Activated CD4-positive, alpha-beta T cell treated with anti-CD3 and anti-CD28 coated beads for 4 hours (primary cell): Measurements from ENCODE around the gene CTDSPL2.
"Not testable (repeated sequence)": the region's sequence is repeated elsewhere in the genome, so short reads cannot be mapped to it uniquely, and the experiment has no call there.

Experiments
- DNase-seq, 2 donors: peaks; one replicate each; pipeline ENCODE4 v3.0.0-alpha.2; 2020

The CTDSPL2 gene

GRCh38 chr15:44426975-44427755 is at the start of gene CTDSPL2:
Gene CTDSPL2, plus strand, starts transcription at chr15:44427629. Its CDS starts 31,386 bp downstream, at chr15:44459015.
- DNase-seq: peak; percentile 91 to 92

DNA sequence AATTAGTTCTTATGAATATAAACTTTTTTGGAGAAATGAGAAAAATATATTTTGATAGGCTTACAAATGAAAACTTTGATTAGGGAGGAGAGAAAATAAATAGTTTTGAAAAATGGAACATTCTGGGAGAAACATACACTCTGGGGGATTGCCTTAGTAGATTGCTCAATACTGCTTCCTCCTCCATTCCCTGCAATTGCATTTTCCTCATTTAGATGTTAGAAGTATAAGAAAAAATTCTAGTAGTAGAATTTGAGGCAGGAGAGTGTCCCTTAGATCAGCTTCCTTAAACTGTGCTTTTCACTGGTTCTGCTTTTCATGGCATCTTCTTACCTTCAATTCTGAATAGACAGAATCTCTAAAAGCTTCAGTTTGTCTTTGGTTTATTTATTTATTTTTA is 46.2 kb upstream of the CTDSPL2 start:
- no peak for DNase-seq

- DNase-seq: no peak
These were observed 42.0 kb upstream of the CTDSPL2 start for GRCh38 chr15:44385344-44385942.

GRCh38 chr15:44394062-44394461 is 33.4 kb upstream of the CTDSPL2 start:
- DNase-seq: no peak

DNA sequence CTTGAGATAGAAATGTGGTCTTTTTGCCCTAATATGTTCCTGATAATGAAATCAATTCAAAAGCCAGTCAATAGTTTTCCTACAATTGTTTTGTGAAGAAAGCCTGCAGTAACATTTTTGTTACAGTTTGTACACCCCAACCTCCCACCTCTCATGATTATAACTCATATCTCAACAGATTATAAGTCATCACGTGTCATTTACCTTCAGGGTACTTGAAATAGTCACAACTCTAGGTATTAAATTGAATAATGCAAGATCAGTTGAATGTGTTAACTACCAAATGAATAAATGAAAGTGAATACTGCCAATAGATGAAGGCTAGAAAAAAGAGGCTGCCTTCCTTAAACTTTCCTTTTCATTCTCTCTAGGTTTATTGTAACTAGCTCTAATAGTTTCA is 32.9 kb upstream of the CTDSPL2 start:
- DNase-seq: no peak

- DNase-seq: no peak
These were observed 29.6 kb upstream of the CTDSPL2 start for GRCh38 chr15:44397869-44398268.

GRCh38 chr15:44414001-44414400 is 13.4 kb upstream of the CTDSPL2 start:
- no peak for DNase-seq

GRCh38 chr15:44427756-44428724 is 611 bp downstream of the CTDSPL2 start:
- DNase-seq: no peak

GRCh38 chr15:44435893-44436667 is 8.7 kb downstream of the CTDSPL2 start:
- no peak for DNase-seq

DNA sequence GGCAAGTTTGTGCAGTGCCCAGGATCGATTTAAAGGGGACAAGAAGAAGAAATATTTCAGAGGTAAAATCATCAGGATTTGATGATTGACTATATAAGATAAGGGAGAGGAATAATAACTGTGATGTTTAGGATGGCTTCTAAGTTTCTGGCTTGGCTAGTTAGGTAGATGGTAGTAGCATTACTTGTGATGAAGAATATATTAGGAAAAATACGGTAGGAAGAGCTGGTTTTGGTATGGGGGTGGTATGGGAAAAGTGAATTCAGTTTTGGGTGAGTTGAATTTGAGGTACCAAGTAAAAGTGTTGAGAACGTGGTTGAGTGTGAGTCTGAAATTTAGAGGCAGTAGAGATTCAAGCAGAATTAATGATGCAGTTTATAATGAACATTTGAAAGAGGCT is 11.0 kb downstream of the CTDSPL2 start:
- no peak for DNase-seq

DNA sequence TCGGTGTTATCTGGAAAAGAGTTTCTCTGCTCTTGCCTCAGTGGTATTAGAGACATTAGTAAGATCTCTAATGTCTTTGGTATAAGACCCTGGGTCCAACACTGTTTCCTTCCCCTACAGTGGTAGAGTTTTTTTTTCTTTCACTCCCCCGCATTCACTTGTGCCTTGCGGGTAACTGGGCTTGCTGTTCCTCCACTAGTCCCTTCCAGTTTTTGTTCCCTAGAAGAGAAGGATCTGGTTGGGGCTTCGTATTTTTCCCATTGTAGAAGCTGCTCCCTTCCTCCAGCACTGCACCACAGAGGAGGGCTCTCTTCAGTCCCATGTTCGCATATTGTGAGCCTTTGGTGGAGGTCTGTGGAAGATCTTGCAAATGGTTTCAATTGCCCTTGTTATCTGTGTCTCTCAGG is 13.7 kb downstream of the CTDSPL2 start:
- no peak for DNase-seq

- no peak for DNase-seq
These were observed 16.1 kb downstream of the CTDSPL2 start for GRCh38 chr15:44443515-44443914.

DNA sequence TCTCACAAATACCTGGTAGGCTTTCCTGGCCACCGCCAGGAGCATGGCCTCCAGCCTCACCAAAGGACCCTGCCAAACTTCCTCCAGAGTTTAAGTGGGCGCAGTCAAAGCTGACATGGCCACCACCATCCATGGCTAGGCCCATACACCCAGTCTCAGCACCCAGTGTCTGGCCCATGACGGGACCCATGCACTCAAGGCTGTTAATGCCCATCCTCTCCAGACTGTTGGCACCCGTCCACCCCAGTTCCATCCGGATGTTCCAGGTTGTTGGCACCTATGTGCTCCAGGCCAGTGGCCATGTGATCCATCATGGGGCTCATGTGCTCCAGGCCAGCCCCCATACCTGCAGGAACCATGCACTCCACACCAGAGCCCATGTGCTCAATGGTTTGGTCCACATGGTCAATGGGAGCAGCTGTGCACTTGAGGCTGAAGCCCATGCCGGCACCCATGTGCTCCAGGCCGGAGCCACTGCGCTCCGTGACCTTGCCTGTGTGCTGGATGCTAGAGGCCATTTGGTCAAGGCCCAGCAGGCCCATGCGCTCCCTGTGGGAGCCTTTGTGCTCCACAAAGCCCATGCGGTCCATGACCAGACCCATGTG is 20.4 kb downstream of the CTDSPL2 start:
- no peak for DNase-seq

- no peak for DNase-seq
These were observed 22.7 kb downstream of the CTDSPL2 start for GRCh38 chr15:44450172-44450571.

GRCh38 chr15:44453578-44454283 is 26.3 kb downstream of the CTDSPL2 start:
- DNase-seq: not testable (repeated sequence)

GRCh38 chr15:44458429-44458828 is 31.0 kb downstream of the CTDSPL2 start:
- no peak for DNase-seq

- DNase-seq: no peak
These were observed 41.4 kb downstream of the CTDSPL2 start for GRCh38 chr15:44468709-44469385.

- no peak for DNase-seq
These were observed 44.5 kb downstream of the CTDSPL2 start for GRCh38 chr15:44471885-44472455.

- no peak for DNase-seq
These were observed 51.9 kb downstream of the CTDSPL2 start for GRCh38 chr15:44479343-44479742.

GRCh38 chr15:44482090-44482489 is 54.7 kb downstream of the CTDSPL2 start:
- no peak for DNase-seq
